Stimulated activated CD4-positive, alpha-beta T cell treated with anti-CD3 and anti-CD28 coated beads, Interleukin-4, amount 100 ng/mL, for 48 hours (primary cell): ENCODE data around the gene TMPRSS4.

Source experiments
- DNase-seq, 2 donors: peaks; one replicate each; pipeline ENCODE4 v3.0.0-alpha.2; 2020; ENCODE audit warnings: low read depth in 2 of 2

Gene TMPRSS4

DNA sequence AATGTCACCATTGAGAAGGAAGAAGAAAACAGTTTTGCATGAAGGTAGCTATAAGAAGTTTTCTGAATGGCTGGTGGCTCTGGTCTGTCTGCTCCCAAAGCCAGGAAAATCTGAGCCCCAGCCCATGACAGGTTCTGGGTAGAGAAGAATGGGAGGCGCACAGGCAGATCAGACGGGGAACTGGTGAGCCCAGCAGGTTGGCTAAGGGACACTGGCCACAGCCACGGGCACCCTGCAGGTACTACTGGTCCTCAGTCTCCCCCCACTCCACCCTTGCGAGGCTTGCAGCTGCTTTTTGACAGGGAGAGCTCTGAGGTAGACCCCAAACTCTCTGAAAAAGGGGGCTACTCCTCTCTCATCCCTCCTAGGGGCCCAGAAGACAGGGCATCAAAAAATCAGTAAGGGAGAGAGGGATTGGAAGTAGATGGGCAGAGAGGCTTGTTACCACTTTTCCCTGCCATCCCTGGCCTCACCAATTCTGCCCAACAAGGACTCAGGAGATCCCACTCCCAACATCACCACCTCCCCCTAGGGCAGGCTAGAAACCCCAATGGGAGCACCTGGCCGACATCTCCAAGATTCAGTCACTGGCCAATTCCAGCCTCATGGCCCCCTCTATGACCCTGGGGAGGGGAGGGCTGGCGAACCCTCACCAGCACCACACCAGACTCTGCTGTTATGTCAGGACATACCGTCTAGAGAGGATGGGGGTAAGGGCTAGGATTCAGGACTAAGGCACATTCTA lies 58.3 kb downstream of the TMPRSS4 start:
- DNase-seq: no peak

DNA sequence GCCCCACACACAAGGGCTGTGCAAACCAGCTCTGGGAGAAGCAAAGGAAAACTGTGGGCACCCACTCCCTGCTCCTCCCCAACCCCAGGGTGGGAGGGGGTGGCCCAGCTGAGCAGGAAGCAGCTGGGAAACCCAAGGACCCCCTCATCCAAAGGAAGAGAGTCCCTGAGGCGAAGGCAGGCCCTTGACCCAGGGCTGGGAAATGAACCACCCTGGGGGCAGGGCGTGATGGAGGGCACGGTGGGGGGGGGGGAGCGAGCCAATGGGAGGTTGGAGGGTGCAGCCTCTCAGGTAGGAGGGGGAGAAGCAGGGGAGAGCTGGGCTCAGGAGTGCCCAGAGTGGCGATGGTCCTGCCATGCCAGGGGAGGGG lies 58.9 kb downstream of the TMPRSS4 start:
- no peak for DNase-seq

DNA sequence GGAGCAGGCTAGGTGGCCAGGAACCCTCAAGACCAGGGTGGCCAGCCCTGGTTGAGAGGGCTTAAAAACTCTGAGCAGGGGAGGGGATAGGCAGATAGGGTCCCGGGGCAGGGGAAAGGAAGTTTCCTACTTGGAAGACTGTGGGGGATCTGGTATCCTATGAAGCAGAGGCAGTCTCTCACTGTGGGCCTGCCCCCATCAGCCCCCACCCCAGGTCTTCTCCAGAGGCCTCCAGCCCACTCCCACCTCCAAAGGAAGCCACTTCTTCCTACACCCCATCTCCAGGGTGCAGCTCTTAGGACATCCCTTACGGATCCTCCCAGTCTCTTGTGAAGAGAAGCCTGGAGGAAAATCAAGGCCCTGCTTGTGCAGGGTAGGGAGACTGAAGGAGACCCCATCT lies 59.5 kb downstream of the TMPRSS4 start:
- DNase-seq: no peak

DNA sequence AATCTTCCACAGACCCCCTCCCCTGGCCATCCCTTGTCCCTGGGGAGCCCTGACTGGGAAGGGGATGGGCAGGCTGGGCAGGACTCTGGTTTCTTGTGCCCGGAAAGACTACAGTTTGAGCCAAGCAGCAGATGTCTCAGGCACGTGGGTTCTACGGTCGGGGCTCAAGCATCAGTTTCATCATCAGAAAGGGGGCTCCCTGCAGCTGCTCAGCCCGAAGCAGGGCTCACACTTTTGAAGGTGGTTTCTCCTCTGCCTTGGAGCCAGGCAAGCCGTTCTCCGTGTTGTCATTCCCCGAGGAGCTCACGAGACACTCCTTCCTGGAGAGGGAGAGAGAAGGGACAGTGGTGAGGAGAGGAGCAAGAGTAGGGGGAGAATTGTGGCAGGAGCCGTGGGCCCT lies 59.9 kb downstream of the TMPRSS4 start:
- DNase-seq: no peak

DNA sequence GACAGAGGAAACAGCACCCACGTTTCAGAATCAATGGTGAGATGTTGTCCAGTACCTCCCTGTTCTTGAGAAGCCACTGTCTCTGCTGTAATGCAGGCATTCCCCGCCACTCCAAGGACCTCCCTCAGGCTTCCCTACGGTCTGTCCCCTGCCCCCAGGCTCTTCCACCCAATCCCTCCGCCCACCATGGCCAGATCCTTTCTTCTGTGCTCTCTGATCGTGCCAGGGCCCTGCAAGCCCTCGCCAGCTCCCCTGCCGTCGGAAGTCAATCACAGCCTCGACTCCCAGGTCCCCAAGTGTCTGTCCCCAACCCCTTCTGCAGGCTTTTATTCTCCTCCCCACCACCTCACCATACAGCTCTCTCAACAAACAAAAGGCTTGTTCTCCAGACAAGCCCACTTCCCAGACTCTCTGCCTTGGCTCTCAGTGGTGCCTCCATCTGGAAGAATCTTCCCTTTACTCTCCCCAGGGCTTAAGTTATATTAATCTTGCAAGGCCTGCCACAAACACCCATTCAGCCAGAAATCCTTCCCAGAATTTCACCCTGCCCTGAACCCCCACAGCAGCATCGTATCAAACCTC lies 62.1 kb downstream of the TMPRSS4 start:
- no peak for DNase-seq

DNA sequence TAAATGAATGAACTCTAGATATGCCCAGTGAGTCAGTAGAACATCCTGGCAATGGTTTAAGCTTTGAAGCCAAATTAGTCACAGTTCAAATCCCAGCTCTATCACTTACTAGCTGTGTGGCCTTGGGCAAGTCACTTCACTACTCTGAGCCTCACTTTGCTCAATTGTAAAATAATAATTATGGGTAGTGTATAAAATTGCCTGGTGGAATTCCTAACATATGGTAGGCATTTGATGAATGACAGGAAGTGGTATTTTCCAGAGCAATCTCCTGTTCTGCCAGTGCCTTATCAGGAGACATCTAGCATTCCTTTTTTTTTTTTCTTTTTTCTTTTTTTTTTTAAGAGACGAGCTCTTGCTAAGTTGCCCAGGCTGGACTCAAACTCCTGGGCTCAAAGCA lies 62.7 kb downstream of the TMPRSS4 start:
- no peak for DNase-seq

DNA sequence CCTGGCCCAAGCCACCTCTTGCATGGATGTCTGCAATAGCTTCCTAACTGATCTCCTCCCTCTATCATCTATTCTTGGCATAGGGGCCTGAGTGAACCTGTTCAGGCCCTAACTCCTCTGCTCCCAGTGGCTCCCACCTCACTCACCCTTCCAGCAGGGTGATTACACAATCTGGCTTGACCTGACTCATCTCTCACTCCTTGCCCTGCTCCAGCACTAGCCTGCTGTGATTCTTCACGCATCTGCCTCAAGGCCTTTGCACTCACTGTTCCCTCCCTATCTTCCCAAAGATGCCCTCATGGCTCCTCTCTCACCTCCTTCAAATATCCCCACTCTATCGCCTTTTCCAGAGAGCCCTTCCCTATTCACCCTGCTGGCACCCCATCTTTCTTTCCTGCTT lies 65.2 kb downstream of the TMPRSS4 start:
- DNase-seq: no peak

DNA sequence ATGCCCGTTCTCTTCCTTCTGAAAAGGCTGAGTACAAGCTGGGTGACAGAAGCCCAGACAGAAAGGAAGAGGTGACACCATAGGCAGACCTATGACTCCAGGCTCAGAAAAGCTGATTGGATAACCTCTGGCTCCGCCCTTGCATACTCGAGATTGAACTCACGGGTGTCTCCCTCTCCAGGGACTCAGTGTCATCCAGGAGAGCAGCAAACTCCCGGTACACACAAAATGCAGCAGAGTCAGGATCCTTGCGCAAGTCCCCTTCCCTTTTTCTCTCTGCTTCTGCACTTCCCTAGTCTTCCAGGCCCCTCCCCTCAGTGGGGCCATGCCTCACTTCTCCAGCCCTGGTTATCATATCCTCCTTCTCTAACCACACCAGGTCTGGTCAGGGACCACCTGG lies 65.9 kb downstream of the TMPRSS4 start:
- DNase-seq: no peak

DNA sequence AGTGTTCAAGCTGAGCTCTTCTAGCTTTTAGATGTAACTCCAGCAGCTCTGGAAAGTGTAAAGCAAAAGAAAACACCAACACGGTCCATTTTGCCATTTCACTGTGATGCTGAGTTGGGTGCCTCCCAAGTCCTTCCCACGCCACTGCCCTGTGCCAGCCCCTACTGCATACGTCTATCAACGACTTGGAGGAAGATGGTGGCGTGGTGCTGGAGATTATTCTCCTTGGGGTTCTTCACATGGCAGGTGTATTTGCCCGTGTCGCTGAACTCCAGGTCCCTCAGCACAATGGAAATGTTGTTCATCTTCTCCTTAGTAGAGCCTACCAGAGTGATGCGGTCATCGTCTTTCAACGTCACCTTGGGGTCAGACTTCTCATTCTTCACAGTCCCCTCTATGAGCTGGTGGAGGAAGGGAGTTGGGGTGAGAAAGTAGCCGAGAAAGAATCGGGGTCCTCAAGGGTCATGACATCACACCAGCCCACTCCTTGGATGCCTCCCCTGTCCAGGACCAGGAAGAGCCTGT lies 66.8 kb downstream of the TMPRSS4 start:
- DNase-seq: no peak

DNA sequence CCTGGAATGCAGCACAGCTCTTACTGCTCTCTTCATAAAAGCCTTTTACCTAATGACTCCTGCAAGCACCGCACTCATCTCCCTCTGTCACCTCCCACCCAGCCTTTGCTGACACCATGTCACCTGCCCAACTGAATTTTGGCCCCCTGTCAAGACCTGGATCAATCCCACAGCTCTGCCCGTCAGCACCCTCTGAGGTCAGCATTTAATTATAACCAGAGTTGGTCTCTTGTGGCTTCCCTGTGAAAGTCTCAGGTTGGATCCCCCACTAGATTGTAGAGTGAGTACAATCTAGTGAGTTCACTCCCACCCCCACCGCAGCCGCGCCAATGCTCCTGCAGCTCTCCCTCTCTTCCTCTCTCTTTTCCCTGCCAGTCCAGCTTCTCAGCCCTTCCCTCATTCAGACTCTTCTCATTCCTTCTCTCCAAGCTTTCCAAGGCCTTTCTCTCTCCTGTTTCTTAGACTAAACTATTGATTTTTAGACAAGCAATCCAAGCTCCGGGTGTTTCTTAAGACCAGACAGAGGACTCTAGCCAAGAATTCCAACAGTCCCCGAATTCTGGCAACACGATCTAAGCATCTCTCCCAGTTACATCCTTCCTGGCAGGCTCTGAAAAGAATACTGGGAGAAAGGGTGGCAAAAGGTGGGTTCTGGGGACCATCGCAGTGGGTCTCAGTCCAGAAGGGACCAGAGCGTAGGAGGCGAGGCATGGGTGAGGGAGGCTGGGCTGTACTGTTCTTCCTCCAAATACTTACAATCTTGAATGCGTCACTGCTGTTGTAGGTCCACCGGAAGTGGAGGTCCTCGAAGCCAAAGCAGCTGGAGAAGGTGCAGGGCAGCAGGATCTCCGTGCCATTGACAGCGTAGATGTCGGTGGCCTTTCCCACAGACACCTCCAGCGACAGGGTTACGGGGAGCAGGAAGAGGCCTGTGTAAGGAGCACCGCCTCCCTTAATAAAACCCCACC lies 67.7 kb downstream of the TMPRSS4 start:
- no peak for DNase-seq

DNA sequence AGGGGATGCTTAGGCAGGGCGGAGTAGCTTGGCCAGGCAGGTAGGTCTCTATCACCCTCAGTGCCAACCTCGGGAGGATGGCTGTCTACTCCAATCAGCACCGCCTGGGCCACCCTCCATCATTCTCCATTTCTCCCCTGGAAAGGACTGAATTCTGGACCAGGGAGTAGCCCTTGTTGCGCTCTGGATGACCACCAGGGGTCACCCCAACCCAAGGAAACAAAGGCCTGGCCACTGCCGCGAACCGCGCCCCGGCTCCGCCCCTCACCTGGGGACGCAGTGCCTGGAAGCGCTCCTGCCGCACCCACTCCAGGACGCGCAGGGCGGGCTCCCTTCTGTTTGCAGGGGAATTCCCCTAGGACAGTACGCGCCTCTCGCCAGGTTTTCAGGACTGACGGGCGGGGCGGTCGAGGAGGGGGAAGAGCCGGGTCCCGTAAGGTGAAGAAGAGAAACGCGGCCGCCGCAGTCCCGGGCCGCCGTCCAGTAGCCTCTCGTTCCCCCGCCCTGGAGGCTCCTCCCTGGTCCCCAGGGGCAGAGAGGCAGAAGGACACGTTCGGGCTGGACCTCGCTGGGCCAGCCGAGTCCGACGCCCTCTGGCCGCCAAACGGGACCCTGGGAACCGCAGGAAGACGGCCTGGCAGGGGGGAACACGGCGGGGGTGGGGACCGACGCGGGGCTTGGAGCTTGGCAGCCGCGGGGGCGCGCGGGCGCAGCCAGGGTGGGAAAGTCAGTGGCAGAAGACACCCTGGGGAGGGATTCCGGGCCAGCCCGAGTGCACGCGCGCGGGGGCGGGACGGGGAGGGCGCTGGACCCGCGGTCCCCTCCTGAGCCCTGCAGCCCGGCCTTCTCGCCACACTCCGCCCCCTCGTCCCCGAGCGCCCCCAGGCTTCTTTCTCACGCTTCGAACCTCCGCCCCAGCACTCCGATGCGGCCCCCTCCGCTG lies 68.7 kb downstream of the TMPRSS4 start:
- peak; percentile 87 to 90 for DNase-seq

DNA sequence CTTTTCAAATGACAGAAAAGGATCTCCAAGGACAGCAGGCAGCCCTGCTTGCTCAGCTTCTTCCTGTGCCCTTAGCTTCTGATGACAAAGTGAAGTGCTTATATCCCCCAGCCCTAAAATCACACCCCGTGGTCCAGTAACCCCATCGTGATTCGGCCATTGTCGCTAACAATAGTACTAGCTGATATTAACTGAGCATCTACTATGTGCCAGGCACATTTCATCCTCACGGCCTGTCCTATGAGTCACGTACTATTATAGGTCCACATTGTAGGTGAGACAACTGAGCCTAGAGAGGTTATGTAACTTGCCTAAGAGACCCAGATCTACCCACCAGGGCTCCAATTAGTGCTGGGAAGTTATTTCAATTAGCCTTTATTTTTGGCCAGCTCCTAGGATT lies 69.7 kb downstream of the TMPRSS4 start:
- no peak for DNase-seq

DNA sequence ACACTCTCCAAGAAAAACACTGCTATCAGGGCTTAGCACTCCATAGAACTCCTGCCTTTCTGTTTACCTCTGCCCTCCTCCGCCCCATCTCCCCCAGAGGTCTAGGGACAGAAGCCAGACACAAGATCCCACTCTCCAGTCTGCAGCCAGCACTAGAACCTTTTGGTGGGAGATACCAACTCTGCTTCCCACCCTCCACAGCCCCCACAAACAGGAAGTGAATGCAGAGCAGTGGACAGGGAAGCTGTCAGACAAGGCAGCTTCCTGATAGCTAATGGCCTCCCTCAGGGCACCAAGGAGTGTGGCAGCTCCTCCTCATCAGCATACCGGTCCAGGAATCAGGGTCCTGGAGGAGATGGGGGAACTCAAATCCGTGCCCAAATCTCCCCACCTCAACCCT lies 70.6 kb downstream of the TMPRSS4 start:
- no peak for DNase-seq

DNA sequence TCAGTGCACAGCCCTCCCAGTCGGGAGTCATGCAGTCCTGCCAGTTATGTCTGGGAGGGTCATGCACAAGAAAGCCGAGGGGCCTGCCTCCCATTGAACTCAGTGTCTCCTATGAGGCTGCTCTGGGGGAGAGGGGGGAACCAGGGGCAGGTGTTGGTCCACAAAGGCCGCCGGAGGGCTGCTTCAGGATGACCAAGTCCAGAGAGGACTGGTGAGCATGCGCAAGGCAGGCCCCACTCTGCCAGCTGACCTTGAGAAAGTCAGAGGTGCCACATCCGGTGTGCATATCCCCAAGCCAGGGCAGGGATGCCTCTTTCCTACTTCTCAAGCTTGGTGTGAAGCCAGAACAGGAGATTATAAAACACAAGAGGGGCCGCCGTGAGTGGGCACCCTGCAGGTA lies 71.4 kb downstream of the TMPRSS4 start:
- DNase-seq: no peak

DNA sequence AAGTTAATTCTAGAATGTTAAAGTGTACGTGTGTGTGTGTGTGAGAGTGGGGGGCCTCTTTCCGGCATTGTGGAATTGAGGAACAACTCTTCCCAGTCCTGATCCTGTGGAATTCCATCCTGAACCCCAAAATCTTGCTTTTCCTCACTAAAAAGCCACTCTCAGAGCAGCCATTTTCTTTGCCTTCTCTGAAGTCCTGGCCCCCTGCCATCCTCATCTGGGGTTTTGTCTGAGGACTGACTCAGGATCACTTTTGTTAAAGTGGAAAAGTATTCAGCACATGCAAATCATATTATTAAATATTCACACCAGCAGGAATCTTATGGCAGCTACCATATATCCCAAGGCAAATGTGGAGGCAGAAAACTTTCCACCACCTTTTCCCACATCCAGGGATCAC lies 72.0 kb downstream of the TMPRSS4 start:
- no peak for DNase-seq

DNA sequence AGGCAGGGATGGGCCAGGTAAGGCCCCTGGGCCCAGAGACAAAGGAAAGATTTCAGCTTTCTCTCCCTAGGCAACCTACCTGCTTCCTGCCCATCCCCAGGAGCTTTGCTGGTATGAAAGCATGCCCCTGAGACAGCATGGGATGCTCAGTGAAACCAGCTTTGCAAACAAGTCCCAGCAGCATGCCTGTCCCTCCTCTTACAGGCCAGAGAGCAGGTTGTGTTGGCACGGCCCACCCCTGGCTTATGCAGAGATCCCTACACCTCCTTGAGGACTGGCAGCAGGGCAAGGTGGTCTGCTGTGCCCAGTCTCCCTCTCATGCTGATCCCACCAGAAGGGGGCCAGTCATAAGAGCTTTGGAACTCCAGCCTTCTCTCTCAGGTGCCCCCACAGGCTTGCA lies 72.6 kb downstream of the TMPRSS4 start:
- DNase-seq: no peak

DNA sequence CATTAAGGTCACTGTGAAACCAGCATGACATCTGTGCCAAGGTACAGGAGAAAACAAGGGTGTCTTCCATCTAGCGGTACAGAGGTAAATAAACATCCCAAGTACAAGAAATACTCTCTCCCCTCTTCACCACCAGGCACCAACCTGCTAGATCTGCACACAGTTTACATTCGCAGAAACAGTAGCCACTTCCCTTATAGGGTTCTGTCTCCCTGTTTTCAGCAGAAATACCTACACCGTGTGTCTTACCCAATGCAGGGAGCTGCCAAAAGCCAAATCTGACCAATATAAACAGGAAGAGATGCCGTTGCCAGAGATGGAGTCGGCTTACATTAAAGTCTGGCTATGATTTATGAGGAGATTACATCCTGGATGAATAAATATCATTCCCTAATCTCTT lies 74.6 kb downstream of the TMPRSS4 start:
- DNase-seq: no peak

DNA sequence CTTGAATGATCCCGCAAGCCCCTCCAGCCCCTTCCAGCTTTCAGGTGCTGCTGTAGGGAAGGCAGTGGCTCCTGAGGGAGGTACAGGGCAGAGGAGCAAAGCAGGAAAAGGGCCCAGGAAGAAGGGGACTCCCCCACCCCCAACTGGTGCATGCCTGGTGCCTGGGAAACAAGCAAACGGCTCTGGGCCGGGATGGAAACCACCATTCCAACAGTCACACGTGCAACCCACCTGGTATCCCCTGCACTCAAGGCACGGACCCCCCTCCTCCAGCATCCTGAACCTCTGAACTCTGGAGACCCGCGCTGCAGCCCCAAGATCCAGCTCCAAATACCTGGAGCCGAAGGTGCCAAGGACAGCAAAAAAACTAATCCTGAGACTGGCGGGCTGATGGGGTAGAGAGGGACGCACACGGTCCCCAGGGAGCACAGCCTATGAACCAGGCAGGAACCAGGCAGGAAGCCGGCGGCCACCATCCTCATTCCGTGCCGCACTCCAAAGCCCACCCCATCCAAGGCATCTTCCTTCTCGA lies 75.2 kb downstream of the TMPRSS4 start:
- DNase-seq: no peak

DNA sequence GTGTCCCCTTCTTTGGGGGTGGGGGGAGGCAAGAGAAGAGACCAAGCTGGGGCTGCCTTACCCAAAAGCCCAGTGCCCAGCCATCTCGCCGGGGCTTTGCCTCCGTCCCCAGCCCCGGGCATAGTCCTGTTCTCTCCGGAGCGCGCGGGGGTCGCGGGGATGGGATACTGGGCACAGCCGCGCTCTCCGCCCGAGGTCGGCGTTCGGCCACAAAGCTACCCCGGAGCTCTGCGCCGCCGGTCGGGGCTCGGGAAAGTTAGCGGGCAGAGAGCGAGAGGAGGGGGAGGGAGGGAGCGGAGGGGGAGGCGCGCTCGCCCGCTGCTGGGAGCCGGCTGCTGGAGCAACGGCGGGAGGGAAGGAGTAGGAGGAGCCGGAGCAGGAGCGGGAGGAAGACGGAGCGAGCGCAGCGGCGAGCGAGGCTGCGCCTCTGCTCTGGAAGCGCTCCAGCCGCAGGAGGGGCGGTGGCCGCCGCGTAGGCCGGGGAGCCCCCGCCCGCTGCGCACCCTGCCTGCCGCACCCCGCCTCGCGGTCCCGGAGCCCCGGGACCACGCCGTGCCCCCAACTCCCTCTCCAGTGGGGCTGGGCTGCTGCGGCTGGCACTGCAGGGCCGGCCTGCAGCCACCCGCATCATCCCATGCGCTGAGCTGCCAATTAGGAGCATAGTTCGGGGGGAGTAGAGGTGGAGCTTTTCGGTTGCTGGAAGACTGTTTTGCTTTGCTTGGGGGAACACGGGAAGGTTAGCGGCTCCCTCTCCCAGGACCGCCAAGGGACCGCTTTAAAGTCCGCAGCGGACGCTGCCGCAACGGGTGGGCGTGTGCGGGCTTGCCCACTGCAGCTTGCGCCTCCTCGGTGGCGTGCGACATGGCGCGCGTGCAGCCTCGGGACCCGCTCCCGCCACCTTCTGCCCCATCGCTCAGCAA lies 75.9 kb downstream of the TMPRSS4 start, which contains the start of gene SCN4B:
TSS of gene SCN4B (minus strand) at position 272 of the 920 bp plus-strand sequence. CDS start at position 122, 150 bp downstream.
- DNase-seq: peak in 1 of 2 donors; percentile 17

DNA sequence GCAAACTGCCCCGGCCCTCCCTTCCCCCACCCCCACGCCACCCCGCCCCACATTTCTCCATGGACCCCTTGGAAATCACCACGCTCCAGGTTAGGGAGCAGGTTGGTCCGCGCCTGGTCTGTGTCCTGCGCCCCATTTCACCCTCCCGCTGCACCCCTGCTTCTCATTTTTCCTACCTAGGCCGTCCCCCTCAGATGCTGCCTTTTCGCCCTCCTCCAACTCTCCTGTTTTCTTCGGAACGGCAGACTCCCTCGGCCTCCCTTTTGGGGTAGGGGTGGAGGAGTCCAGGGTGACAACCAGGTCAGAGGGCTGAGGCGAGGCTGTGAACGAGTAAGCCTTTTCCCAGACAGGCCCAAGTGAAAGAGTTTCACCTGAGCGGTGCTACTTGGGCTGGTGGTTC lies 76.6 kb downstream of the TMPRSS4 start:
- no peak for DNase-seq
